SH-SY5Y (cell line): Measurements from ENCODE around the gene SLC22A5.

Experiments
- GATA2 ChIP-seq: IDR thresholded peaks from 2 replicates; pipeline ENCODE4 v1.6.1; 2011; ENCODE audit warnings: mild to moderate bottlenecking, low read depth, low read length
- GATA3 ChIP-seq: IDR thresholded peaks from 2 replicates; pipeline ENCODE4 v1.6.1; 2011; ENCODE audit warnings: low read depth, mild to moderate bottlenecking, low read length, moderate library complexity

- no peak for TF ChIP-seq GATA2
- no peak for TF ChIP-seq GATA3
Measured at GRCh38 chr5:132362086-132362485, 7.4 kb upstream of the SLC22A5 start.
